MM.1S (cell line): Measurements from ENCODE around the gene SLC27A4.

Experiments used
- DNase-seq: peaks from one replicate; pipeline ENCODE4 v3.0.0-alpha.2; 2015
- H2AFZ ChIP-seq: fragments of 300-600 bp; sonication (generic); 2 replicates; pipeline ENCODE4 v1.6.0; 2016; ENCODE audit warnings: antibody characterized with exemption, low read length
- H3F3A ChIP-seq: fragments of 300-600 bp; sonication (generic); 2 replicates; pipeline ENCODE4 v1.6.1; 2016; ENCODE audit warnings: mild to moderate bottlenecking, antibody characterized with exemption, low read length, moderate library complexity, mixed read lengths; ENCODE audit not compliant: insufficient read depth
- H3K27ac ChIP-seq: fragments of 300-600 bp; sonication (generic); 2 replicates; pipeline ENCODE4 v1.5.1; 2016; ENCODE audit warnings: mild to moderate bottlenecking, low read length
- H3K27me3 ChIP-seq: fragments of 300-600 bp; sonication (generic); replicated peaks from 2 replicates; pipeline ENCODE4 v1.6.0; 2016; ENCODE audit warnings: low read length; ENCODE audit not compliant: insufficient read depth
- H3K36me3 ChIP-seq: fragments of 300-600 bp; sonication (generic); replicated peaks from 2 replicates; pipeline ENCODE4 v1.6.1; 2016; ENCODE audit warnings: mild to moderate bottlenecking, low read length, mixed read lengths; ENCODE audit not compliant: insufficient read depth
- H3K4me1 ChIP-seq: fragments of 300-600 bp; sonication (generic); 2 replicates; pipeline ENCODE4 v1.6.1; 2016; ENCODE audit warnings: low read length, mixed read lengths
- H3K4me2 ChIP-seq: fragments of 300-600 bp; sonication (generic); 2 replicates; pipeline ENCODE4 v1.6.0; 2016; ENCODE audit warnings: low read depth, low read length
- H3K4me3 ChIP-seq: fragments of 300-600 bp; sonication (generic); 2 replicates; pipeline ENCODE4 v1.5.1; 2016; ENCODE audit warnings: low read length, mixed read lengths
- H3K79me2 ChIP-seq: fragments of 300-600 bp; sonication (generic); 2 replicates; pipeline ENCODE4 v1.6.1; 2016; ENCODE audit warnings: mixed run types, low read length, mixed read lengths
- H3K9ac ChIP-seq: fragments of 300-600 bp; sonication (generic); 2 replicates; pipeline ENCODE4 v1.6.1; 2016; ENCODE audit warnings: low read length, mixed read lengths
- H3K9me2 ChIP-seq: fragments of 300-600 bp; sonication (generic); replicated peaks from 2 replicates; pipeline ENCODE4 v1.6.1; 2016; ENCODE audit warnings: mild to moderate bottlenecking, low read length, mixed read lengths; ENCODE audit not compliant: insufficient read depth
- H3K9me3 ChIP-seq: fragments of 300-600 bp; sonication (generic); replicated peaks from 2 replicates; pipeline ENCODE4 v1.6.1; 2016; ENCODE audit warnings: mild to moderate bottlenecking, low read length, mixed read lengths; ENCODE audit not compliant: insufficient read depth
- H4K20me1 ChIP-seq: fragments of 300-600 bp; sonication (generic); 2 replicates; pipeline ENCODE4 v1.6.1; 2016; ENCODE audit warnings: mild to moderate bottlenecking, low read length, moderate library complexity, mixed read lengths; ENCODE audit not compliant: insufficient read depth
- EZH2 ChIP-seq: fragments of 300-600 bp; sonication (generic); optimal IDR thresholded peaks from 2 replicates; pipeline ENCODE3; 2017; ENCODE audit warnings: low read depth, mild to moderate bottlenecking, antibody characterized with exemption, low read length, mixed read lengths
- EZH2phosphoT487 ChIP-seq: fragments of 300-600 bp; sonication (generic); IDR thresholded peaks from 2 replicates; pipeline ENCODE4 v1.6.1; 2018; ENCODE audit warnings: antibody characterized with exemption, low read length
- TF ChIP-seq, protein P1 (sequence below): fragments of 300-600 bp; sonication (generic); IDR thresholded peaks from 2 replicates; pipeline ENCODE4 v1.5.1; 2016; ENCODE audit warnings: antibody characterized with exemption, low read length, mixed read lengths

Gene SLC27A4

DNA sequence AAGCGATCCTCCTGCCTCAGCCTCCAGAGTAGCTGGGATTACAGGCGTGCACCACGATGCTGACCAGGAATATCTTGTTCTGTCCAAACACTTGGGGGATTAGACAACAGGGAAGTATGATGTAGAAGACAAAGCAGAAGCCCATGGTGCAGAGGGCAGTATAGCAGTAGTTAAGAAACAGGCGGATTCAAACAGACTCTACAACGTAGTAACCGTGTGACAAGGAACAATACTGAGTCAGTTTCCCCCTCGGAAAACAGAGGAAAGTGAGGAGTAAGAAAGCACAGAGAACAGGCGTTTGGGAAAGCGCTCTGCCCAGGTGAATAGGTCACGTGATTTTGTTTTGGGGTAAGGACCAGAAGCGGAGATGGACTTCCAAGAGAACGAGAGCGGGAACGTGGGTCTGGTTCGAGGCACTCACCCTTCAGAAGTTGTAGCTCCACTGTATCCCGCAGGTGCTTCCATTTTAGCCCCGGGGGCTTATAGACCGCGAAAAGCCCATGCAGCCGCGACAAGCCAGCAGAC lies 18.4 kb upstream of the SLC27A4 start:
- no peak for DNase-seq
- H3K27me3 ChIP-seq, result no peaks in the 10 kb centered on the region
- peak overlapping the region; percentile 87; the same call in 1 of the 2 replicates for H3K27ac ChIP-seq
- H3K9ac ChIP-seq, result peak overlapping the region; percentile 88
- no peaks in the 10 kb centered on the region for H3K9me3 ChIP-seq
- H3K4me3 ChIP-seq, result peak overlapping the region; percentile 84
- H3K4me1 ChIP-seq, result peaks cover 11% of the 10 kb centered on the region
- no peaks in the 10 kb centered on the region for H4K20me1 ChIP-seq
- peaks cover 11% of the 10 kb centered on the region for H3F3A ChIP-seq
- TF ChIP-seq, protein P1, sequence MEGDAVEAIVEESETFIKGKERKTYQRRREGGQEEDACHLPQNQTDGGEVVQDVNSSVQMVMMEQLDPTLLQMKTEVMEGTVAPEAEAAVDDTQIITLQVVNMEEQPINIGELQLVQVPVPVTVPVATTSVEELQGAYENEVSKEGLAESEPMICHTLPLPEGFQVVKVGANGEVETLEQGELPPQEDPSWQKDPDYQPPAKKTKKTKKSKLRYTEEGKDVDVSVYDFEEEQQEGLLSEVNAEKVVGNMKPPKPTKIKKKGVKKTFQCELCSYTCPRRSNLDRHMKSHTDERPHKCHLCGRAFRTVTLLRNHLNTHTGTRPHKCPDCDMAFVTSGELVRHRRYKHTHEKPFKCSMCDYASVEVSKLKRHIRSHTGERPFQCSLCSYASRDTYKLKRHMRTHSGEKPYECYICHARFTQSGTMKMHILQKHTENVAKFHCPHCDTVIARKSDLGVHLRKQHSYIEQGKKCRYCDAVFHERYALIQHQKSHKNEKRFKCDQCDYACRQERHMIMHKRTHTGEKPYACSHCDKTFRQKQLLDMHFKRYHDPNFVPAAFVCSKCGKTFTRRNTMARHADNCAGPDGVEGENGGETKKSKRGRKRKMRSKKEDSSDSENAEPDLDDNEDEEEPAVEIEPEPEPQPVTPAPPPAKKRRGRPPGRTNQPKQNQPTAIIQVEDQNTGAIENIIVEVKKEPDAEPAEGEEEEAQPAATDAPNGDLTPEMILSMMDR, result no peak
- TF ChIP-seq EZH2, result no peak
- TF ChIP-seq EZH2phosphoT487, result no peak
- peak overlapping the region; percentile 53 for H3K4me2 ChIP-seq
- peaks cover 47% of the 10 kb centered on the region for H3K79me2 ChIP-seq
- peak overlapping the region; percentile 84 for H2AFZ ChIP-seq
- no peaks in the 10 kb centered on the region for H3K36me3 ChIP-seq
- H3K9me2 ChIP-seq, result no peaks in the 10 kb centered on the region

- Histone ChIP-seq H3K27ac (peak within 1 kb of the TSS; percentile 87), H3K36me3 (no peaks in the 10 kb centered on the region), H3F3A (peaks cover 11% of the 10 kb centered on the region), H3K4me2 (peak within 1 kb of the TSS; percentile 84), H3K9me2 (no peaks in the 10 kb centered on the region), H3K4me3 (peak within 1 kb of the TSS; percentile 84), H3K9ac (peak within 1 kb of the TSS; percentile 88), H3K4me1 (peaks cover 11% of the 10 kb centered on the region), H3K9me3 (no peaks in the 10 kb centered on the region), H4K20me1 (no peaks in the 10 kb centered on the region), H2AFZ (peak within 1 kb of the TSS; percentile 84), H3K79me2 (peaks cover 47% of the 10 kb centered on the region), H3K27me3 (no peaks in the 10 kb centered on the region)
- peak; percentile 94 for DNase-seq
- TF ChIP-seq EZH2, result no peak
- TF ChIP-seq EZH2phosphoT487, result no peak
- TF ChIP-seq, protein P1, result no peak
Measured at GRCh38 chr9:128322404-128323211, 17.7 kb upstream of the SLC27A4 start, which contains the start of the genes COQ4 and TRUB2. Gene COQ4, plus strand, starts transcription at chr9:128322839. Its CDS starts 20 bp downstream, at chr9:128322859. Gene TRUB2, minus strand, starts transcription at chr9:128322447. Its CDS starts 39 bp downstream, at chr9:128322408.

DNA sequence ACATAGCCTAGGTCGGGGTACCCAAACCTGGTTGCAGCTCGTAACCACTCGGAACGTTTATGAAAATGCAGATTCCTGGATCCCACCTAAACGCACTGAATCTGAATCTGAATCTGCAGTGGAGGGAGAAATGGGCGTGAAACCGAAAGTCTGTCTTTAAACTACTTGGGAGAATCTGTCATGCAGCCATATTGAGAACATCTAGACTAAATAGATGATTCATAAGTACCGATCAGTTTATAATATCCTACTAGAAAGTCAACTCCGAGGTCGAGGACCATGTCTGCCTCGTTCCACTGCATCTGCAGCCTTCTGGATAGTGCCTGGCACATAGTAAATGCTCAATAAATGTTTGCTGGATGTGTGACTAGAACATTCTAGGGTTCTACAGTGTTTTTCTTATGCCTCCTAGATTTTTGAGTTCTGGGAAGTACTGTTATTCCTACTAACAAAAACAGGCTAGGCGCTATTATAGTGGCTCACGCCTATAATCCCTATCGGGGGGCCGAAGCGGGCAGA lies 17.1 kb upstream of the SLC27A4 start:
- peak overlapping the region; percentile 84 for H3K4me3 ChIP-seq
- H3F3A ChIP-seq, result peaks cover 11% of the 10 kb centered on the region
- peaks cover 47% of the 10 kb centered on the region for H3K79me2 ChIP-seq
- peak overlapping the region; percentile 87 for H3K27ac ChIP-seq
- peak overlapping the region; percentile 84 for H2AFZ ChIP-seq
- no peaks in the 10 kb centered on the region for H3K9me2 ChIP-seq
- H3K4me2 ChIP-seq, result peak overlapping the region; percentile 84
- peak overlapping the region; percentile 88 for H3K9ac ChIP-seq
- H3K36me3 ChIP-seq, result no peaks in the 10 kb centered on the region
- TF ChIP-seq, protein P1, result no peak
- TF ChIP-seq EZH2phosphoT487 (no peak), EZH2 (no peak)
- DNase-seq, result no peak
- H3K9me3 ChIP-seq, result no peaks in the 10 kb centered on the region
- peaks cover 11% of the 10 kb centered on the region for H3K4me1 ChIP-seq
- H3K27me3 ChIP-seq, result no peaks in the 10 kb centered on the region
- H4K20me1 ChIP-seq, result no peaks in the 10 kb centered on the region
